ENCODE measurements around the gene HAPSTR1.

- TF ChIP-seq, protein P1, sequence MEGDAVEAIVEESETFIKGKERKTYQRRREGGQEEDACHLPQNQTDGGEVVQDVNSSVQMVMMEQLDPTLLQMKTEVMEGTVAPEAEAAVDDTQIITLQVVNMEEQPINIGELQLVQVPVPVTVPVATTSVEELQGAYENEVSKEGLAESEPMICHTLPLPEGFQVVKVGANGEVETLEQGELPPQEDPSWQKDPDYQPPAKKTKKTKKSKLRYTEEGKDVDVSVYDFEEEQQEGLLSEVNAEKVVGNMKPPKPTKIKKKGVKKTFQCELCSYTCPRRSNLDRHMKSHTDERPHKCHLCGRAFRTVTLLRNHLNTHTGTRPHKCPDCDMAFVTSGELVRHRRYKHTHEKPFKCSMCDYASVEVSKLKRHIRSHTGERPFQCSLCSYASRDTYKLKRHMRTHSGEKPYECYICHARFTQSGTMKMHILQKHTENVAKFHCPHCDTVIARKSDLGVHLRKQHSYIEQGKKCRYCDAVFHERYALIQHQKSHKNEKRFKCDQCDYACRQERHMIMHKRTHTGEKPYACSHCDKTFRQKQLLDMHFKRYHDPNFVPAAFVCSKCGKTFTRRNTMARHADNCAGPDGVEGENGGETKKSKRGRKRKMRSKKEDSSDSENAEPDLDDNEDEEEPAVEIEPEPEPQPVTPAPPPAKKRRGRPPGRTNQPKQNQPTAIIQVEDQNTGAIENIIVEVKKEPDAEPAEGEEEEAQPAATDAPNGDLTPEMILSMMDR (IDR thresholded peaks at IDR 0.05) = no peak
- TF ChIP-seq POLR2A (IDR thresholded peaks at IDR 0.05) = no peak
Observed at GRCh38 chr16:9112166-9112843, 20.9 kb downstream of the HAPSTR1 start.
